Retinal pigment epithelial cell (primary cell): Measurements from ENCODE around the gene NPS.

Experiments used
- DNase-seq: peaks from one replicate; pipeline ENCODE4 v3.0.0-alpha.2; 2010; ENCODE audit warnings: low read depth
- H3K4me3 ChIP-seq: 2 replicates; pipeline ENCODE4 v1.5.1; 2011; ENCODE audit warnings: mild to moderate bottlenecking, low read length, control low read depth, moderate library complexity
- CTCF ChIP-seq: conservative IDR thresholded peaks from 2 replicates; pipeline ENCODE4 v1.5.1; 2011; ENCODE audit warnings: low read depth, low read length, control low read depth, inconsistent platforms

Gene NPS

GRCh38 chr10:127525686-127526085 is 23.4 kb upstream of the NPS start:
- H3K4me3 ChIP-seq: no peak overlapping the region
- TF ChIP-seq CTCF: no peak
- DNase-seq: no peak

- H3K4me3 ChIP-seq: no peak overlapping the region
- TF ChIP-seq CTCF: no peak
- DNase-seq: no peak
Observed at GRCh38 chr10:127526161-127526560, 22.9 kb upstream of the NPS start.

GRCh38 chr10:127527320-127527719 is 21.8 kb upstream of the NPS start:
- no peak for TF ChIP-seq CTCF
- no peak overlapping the region for H3K4me3 ChIP-seq
- no peak for DNase-seq

GRCh38 chr10:127527891-127528290 is 21.2 kb upstream of the NPS start:
- no peak for DNase-seq
- no peak overlapping the region for H3K4me3 ChIP-seq
- TF ChIP-seq CTCF: no peak

GRCh38 chr10:127532193-127532592 is 16.9 kb upstream of the NPS start:
- no peak for TF ChIP-seq CTCF
- H3K4me3 ChIP-seq: no peak overlapping the region
- no peak for DNase-seq

- no peak for TF ChIP-seq CTCF
- DNase-seq: no peak
- no peak overlapping the region for H3K4me3 ChIP-seq
Observed at GRCh38 chr10:127532659-127533058, 16.4 kb upstream of the NPS start.

GRCh38 chr10:127534074-127534473 is 15.0 kb upstream of the NPS start:
- TF ChIP-seq CTCF: no peak
- H3K4me3 ChIP-seq: no peak overlapping the region
- DNase-seq: no peak
